Measurements from ENCODE around the gene UPK1A.

- TF ChIP-seq ZNF274 (IDR thresholded peaks at IDR 0.05; ENCODE audit: low read depth, low read length) (no peak), SUZ12 (IDR thresholded peaks at IDR 0.05; ENCODE audit: extremely low read depth, insufficient read depth, insufficient read length) (no peak), YY1 (IDR thresholded peaks at IDR 0.05; ENCODE audit: insufficient read depth, insufficient read length) (no peak)
Measured at GRCh38 chr19:35657904-35658700, 8.2 kb upstream of the UPK1A start.

Measured in NT2/D1 (cell line).